Stomach (tissue), 9 donors: ENCODE measurements around the gene TCTN2. TPM values are rescaled to one million over a fixed set of nuclear protein-coding genes. Genes with fewer than 3 reads are reported as not detected.

Experiments used
- DNase-seq, 2 donors: peaks; one replicate each; pipeline versions ENCODE4 v3.0.0 to v3.0.0-alpha.2; 2013 to 2019
- H3K27ac ChIP-seq, 5 donors: fragments of 200-600 bp in 4 of 5; sonication (generic) in 4 of 5; one replicate each; pipeline ENCODE4 v1.5.1; 2013 to 2019; ENCODE audit warnings: mild to moderate bottlenecking in 1 of 5, moderate library complexity in 1 of 5
- H3K27me3 ChIP-seq, 3 donors: fragments of 200-600 bp; sonication (generic); one replicate each; pipeline ENCODE4 v1.5.1; 2017 to 2019; ENCODE audit warnings: mixed run types in 1 of 3
- H3K36me3 ChIP-seq, 4 donors: fragments of 200-600 bp; sonication (generic); 1 replicate in 3 of 4; 2 replicates in 1 of 4; pipeline ENCODE4 v1.5.1; 2016 to 2019
- H3K4me1 ChIP-seq, 4 donors: fragments of 200-600 bp; sonication (generic); one replicate each; pipeline ENCODE4 v1.5.1; 2016 to 2019
- H3K4me3 ChIP-seq, 4 donors: fragments of 200-600 bp; sonication (generic) in 3 of 4; one replicate each; pipeline ENCODE4 v1.5.1; 2016 to 2019; ENCODE audit warnings: mild to moderate bottlenecking in 1 of 4
- H3K9me3 ChIP-seq, 4 donors: fragments of 200-600 bp; sonication (generic); one replicate each; pipeline ENCODE4 v1.5.1; 2016 to 2019
- EP300 ChIP-seq: sonication (generic); formaldehyde crosslinking; IDR thresholded peaks from one replicate; pipeline ENCODE4 v1.6.1; 2017; ENCODE audit warnings: antibody characterized with exemption
- POLR2A ChIP-seq, 4 donors: fragments of 450-650 bp; IDR thresholded peaks; one replicate each; pipeline ENCODE4 v1.6.1; 2016; ENCODE audit warnings: antibody characterized with exemption in 4 of 4, control low read depth in 2 of 4, mild to moderate bottlenecking in 1 of 4, moderate library complexity in 1 of 4
- POLR2AphosphoS5 ChIP-seq, 3 donors: sonication (generic); formaldehyde crosslinking; IDR thresholded peaks; one replicate each; pipeline ENCODE4 v1.6.1; 2016; ENCODE audit warnings: antibody characterized with exemption in 3 of 3
- WGBS, 5 donors: extraction: QIAGEN DNeasy Blood & Tissue Kit in 3 of 5; methylation state at CpG; one replicate each; pipeline versions ENCODE4 v1.1.5 to v1.1.7; 2013 to 2018; 5-methylcytosine and 5-hydroxymethylcytosine counted together
- intact Hi-C: fragments of 100-400 bp; cut with DNase I; formaldehyde crosslinking; loops from one replicate; pipeline ENCODE4 v1.15.1; 2023; ENCODE audit warnings: low total_unique reads
- polyA plus RNA-seq, 3 donors: library from polyadenylated mRNA; stranded (reverse); fragments of 200-250 nt; gene quantifications; one replicate each; pipeline ENCODE4 v1.2.3, GENCODE V29; 2013
- total RNA-seq, 5 donors: library from RNA; depleted of rRNA; stranded (reverse); fragments of >200 nt; gene quantifications; one replicate each; pipeline versions ENCODE4 v1.1.0 to v1.2.3, GENCODE V29; 2014 to 2016
- TF ChIP-seq, protein P1 (sequence below), 7 experiments: fragments of 450-650 bp in 4 of 7; fragments of 200-600 bp in 3 of 7; sonication (generic) in 3 of 7; IDR thresholded peaks; one replicate each; pipeline ENCODE4 v1.5.1; 2016 to 2019; ENCODE audit warnings: antibody characterized with exemption in 7 of 7, control low read depth in 2 of 7, mild to moderate bottlenecking in 1 of 7
- donor health status: healthy with polysubstance abuse.
- donor health status: Bipolar disorder and iron deficiency.
- donor health status: healthy.

The TCTN2 gene
- total and polyA plus RNA-seq, 8 donors, result 1.2 to 24.1 (median 6.0) TPM

DNA sequence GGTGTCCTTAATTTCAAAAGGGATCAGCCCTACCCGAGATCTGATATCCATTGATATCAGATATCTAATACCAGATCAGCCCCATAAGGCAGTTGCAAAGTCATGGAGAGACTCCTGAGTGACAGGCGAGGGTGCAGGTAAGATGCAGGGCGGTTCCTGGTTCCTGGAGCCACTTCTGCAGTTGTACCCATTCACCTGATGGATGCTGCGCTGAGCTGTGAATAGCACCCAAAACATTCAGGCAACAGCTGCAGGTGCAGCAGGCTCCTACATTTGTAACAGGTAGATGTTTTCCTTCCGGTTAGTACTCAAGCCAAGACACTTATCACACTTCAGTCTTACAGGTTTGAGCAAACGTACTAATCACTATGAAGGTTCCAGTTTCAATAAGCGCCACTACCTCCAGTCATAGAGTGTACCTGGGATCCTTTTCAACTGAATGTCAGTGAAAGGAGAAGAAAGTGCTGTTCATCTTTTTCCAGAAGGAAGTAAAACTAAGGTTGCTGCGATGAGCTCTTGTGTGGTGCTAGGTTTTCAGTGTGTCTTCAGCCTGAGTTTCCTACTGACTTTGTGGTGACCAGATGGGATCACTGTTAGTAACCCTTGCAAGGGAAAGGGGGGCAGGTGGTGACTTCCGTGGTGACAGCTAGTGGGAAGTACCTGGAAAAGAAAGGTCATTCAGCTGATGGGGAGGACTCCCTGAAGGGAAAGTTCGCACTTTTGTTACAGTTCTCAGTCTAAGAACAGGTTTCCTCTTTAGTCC, 43.1 kb downstream of the TCTN2 start:
- Histone ChIP-seq H3K36me3 (peaks cover 0 to 1% (median 0%) of the 10 kb centered on the region in 4 donors), H3K27me3 (no peaks in the 10 kb centered on the region), H3K4me3 (peak overlapping the region in 3 of 4 donors; percentile 85 to 100 (median 99)), H3K9me3 (no peaks in the 10 kb centered on the region), H3K27ac (peak overlapping the region; percentile 70 to 88 (median 85)), H3K4me1 (peaks cover 21 to 38% (median 36%) of the 10 kb centered on the region in 4 donors)
- intact Hi-C loops, result no loop called here
- peak; percentile 35 to 52 for DNase-seq
- TF ChIP-seq, protein P1, sequence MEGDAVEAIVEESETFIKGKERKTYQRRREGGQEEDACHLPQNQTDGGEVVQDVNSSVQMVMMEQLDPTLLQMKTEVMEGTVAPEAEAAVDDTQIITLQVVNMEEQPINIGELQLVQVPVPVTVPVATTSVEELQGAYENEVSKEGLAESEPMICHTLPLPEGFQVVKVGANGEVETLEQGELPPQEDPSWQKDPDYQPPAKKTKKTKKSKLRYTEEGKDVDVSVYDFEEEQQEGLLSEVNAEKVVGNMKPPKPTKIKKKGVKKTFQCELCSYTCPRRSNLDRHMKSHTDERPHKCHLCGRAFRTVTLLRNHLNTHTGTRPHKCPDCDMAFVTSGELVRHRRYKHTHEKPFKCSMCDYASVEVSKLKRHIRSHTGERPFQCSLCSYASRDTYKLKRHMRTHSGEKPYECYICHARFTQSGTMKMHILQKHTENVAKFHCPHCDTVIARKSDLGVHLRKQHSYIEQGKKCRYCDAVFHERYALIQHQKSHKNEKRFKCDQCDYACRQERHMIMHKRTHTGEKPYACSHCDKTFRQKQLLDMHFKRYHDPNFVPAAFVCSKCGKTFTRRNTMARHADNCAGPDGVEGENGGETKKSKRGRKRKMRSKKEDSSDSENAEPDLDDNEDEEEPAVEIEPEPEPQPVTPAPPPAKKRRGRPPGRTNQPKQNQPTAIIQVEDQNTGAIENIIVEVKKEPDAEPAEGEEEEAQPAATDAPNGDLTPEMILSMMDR (IDR thresholded peaks at IDR 0.05), result no peak
- TF ChIP-seq POLR2AphosphoS5 (IDR thresholded peaks at IDR 0.05) (peak in 2 of 3 donors; percentile 39 to 41), EP300 (no peak), POLR2A (IDR thresholded peaks at IDR 0.05) (no peak)
- 18 to 49% (median 36%) methylated on average over 9 to 10 of the region's 10 CpGs for WGBS, 5 donors

DNA sequence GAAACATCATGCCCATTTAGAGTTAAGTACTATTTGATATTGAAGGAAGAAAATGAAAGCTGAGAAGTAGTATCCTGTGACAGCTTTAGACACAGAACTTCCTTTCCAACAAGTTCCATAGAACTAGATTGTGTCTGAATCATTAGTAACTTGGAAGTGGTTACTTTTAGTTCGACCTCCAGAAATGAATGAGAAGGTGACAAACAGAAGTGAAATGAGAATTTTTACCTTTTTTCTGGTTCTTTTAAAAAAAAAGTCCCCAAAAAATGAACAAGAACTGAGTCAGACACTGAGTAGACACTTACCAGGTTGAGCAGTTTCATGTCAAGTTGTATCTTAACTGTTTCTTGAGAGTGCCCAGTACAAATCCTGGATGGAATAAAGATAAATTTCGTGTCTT, 44.3 kb downstream of the TCTN2 start:
- Histone ChIP-seq H3K4me1 (peaks cover 31 to 48% (median 45%) of the 10 kb centered on the region in 4 donors), H3K4me3 (no peak overlapping the region), H3K27ac (peak overlapping the region in 4 of 5 donors; percentile 83 to 88 (median 86)), H3K9me3 (no peaks in the 10 kb centered on the region), H3K27me3 (no peaks in the 10 kb centered on the region), H3K36me3 (peaks cover 0 to 13% (median 7%) of the 10 kb centered on the region in 4 donors)
- 34 to 65% (median 41%) methylated on average over 2 of the region's 2 CpGs for WGBS, 5 donors
- no peak for DNase-seq
- TF ChIP-seq POLR2A (IDR thresholded peaks at IDR 0.05) (no peak), EP300 (no peak), POLR2AphosphoS5 (IDR thresholded peaks at IDR 0.05) (no peak)
- TF ChIP-seq, protein P1 (IDR thresholded peaks at IDR 0.05), result no peak
- intact Hi-C loops, result no loop called here

DNA sequence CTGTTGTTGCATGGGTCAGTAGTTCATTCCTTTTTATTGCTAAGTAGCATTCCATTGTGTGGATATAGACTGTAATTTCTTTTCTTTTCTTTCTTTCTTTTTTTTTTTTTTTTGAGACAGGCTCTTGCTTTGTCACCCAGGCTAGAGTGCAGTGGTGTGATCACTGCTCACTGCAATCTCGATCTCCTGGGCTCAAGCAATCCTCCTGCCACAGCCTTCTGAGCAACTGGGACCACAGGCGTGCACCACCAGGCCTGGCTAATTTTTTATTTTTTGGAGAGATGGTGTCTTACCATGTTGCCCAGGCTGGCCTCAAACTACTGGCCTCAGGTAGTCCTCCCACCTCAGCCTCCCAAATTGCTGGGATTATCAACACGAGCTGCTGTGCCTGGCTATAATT, 46.4 kb downstream of the TCTN2 start:
- no peak for DNase-seq
- intact Hi-C loops, result no loop called here
- H3K9me3 ChIP-seq, result no peaks in the 10 kb centered on the region
- H3K4me1 ChIP-seq, result peaks cover 31 to 51% (median 41%) of the 10 kb centered on the region in 4 donors
- no peak overlapping the region for H3K27ac ChIP-seq
- peaks cover 2 to 32% (median 28%) of the 10 kb centered on the region in 4 donors for H3K36me3 ChIP-seq
- WGBS, 5 donors, result 93 to 96% (median 95%) methylated on average over 3 of the region's 3 CpGs
- TF ChIP-seq POLR2A (IDR thresholded peaks at IDR 0.05), result no peak
- no peak for TF ChIP-seq POLR2AphosphoS5 (IDR thresholded peaks at IDR 0.05)
- no peak for TF ChIP-seq EP300
- TF ChIP-seq, protein P1 (IDR thresholded peaks at IDR 0.05), result no peak
- no peaks in the 10 kb centered on the region for H3K27me3 ChIP-seq
- H3K4me3 ChIP-seq, result no peak overlapping the region

DNA sequence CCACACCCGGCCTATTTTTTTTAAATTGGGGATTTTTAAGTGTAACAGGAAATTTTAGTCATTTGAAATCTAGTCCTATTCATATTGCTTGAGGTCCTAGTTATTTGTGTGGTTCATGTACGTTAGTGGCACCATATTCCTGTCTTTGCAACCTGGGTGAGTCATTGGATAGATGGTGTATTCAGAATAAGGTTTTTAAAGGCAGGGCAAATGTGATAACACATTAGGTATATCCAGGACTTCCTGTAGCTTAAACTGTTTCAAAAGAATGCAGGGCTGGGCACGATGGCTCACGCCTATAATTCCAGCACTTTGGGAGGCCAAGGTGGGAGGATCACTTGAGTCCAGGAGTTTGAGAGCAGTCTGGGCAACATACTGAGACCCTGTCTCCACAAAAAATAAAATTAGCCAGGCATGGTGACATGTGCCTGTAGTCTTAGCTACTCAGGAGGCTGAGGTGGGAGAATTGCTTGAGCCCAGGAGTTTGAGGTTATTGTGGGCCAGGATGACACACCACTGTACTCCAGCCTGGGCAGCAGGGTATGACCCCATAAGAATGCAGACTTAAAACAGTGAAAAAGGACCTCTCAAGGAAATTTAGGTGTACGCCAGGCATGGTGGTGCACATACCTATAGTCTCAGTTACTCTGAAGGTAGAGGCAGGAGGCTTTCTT, 49.4 kb downstream of the TCTN2 start:
- peak overlapping the region; percentile 36 to 58 (median 46) for H3K27ac ChIP-seq
- H3K9me3 ChIP-seq, result no peaks in the 10 kb centered on the region
- peaks cover 13 to 61% (median 56%) of the 10 kb centered on the region in 4 donors for H3K36me3 ChIP-seq
- no peak overlapping the region for H3K4me3 ChIP-seq
- TF ChIP-seq EP300 (no peak), POLR2AphosphoS5 (IDR thresholded peaks at IDR 0.05) (no peak), POLR2A (IDR thresholded peaks at IDR 0.05) (no peak)
- TF ChIP-seq, protein P1 (IDR thresholded peaks at IDR 0.05), result no peak
- 40 to 70% (median 55%) methylated on average over 5 of the region's 5 CpGs for WGBS, 5 donors
- peak in 1 of 2 donors; percentile 35 for DNase-seq
- peaks cover 11 to 26% (median 13%) of the 10 kb centered on the region in 4 donors for H3K4me1 ChIP-seq
- intact Hi-C loops, result no loop called here
- no peaks in the 10 kb centered on the region for H3K27me3 ChIP-seq
